ENCODE measurements around the gene RHOBTB3.

RHOBTB3 gene

DNA sequence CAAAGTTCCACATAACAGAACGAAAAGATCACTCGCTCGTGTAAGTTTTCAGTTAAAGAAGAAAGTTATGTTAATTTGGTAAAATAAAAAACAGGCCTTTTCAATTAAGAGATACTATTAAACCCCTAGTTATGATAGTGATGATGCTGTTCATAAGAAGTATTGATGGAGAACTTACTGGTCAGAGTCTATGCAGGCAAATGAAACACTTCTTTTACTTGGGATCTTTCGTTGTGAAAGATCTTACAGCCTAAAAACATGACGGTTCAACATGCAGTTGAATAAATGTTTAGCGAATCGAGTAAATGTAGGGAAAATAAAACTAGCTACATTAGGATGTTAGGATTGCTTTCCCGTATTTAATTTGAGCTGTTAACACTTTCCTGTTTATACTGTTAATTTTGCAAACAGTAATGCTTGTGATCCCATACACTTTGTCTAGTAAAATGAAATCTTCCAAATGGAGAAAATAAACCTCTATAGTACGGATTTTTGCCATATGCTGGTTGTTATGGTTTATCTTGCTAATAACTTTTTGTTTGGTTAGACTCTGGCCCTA lies 2.0 kb downstream of the RHOBTB3 start:
- DNase-seq = no peak

DNA sequence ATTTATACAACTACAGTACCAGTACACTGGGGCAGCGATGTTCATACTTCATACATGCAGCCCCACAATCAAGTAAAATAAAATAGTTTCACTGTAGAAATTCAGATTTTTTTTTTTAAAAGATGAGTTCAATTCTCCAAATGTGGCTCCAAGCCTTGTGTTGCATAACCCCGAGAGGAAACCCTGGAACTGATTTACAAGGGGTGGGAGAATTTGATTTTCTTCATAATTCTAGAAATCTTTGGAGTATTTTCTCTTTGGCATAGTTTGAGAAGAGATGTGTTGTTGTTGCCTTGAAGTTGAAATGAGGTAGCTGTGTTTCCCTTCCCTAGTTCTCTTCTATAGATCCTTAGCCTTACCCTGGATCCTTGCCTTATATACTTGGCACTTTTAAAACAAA lies 3.1 kb downstream of the RHOBTB3 start:
- DNase-seq = no peak

DNA sequence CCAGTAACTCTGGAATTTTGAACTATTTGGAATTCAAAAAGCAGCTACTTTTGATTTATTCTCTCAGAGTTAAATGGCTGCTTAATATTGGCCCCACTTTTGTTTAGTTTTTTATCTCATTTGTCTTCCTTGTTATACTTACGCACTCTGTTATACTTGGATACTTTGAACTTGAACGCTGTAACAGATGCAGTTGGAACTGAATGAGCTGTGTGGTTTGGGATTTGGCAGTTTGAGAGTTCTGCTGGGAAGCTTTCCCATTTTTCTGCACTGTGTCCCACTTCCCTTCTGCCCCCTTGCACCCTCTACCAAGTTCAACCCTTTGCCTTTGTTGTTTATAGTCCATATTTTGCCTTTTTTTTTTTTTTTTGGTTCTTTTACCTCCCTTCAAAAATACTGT lies 3.8 kb downstream of the RHOBTB3 start:
- no peak for DNase-seq

DNA sequence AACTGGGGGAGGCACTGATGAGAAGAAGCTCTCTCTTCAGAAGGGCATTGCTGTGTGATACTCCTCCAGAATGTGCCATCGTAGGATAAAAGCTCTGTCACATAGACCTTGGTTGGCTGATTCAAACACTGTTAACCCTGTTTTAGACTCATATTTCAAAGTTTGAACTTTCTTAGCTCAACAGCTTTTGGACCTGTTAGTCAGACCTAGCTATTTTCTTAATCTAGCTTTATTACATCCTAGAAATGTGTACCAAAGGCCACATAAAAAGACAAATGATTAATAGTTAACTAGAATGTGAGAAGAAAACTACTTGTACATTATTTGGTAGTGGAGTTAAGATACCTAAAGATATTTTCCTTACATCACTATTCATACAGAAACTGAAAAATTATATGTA lies 4.3 kb downstream of the RHOBTB3 start:
- no peak for DNase-seq

DNA sequence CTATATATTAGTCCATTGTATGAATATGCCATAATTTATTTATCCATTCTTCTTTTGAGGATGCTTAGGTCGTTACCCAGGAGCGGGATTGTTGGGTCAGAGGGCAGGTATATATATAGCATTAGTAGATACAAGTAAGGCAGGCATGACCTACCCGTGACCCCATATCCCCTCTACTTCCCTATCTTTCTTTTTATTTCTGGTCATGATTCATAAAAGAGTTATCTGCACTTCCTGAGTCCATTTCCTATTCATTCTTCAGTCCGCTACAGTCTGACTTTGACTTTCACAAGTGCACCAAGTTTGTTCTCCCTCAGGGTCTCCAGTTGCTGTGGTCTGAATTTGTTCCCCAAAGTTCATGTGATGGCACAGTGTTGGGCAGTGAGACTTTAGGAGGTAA lies 6.9 kb downstream of the RHOBTB3 start:
- no peak for DNase-seq

DNA sequence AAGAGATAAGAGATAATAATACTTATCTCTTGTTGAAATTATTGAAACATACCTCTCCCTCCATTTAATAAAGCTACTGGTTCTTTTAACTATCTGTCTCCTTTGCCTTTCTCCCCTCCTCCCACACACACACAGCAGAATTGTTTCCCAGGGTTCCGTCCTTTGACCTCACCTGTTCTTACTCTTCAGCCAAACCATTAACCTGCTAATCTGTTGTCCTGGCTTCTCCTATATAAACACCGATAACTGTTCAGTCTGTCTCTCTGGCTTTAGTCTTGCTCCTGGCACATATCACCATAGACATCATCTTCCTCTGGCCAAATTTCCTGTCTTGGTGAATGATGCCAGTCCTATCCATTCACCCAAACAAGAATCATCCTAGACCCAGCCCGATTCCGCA lies 7.7 kb downstream of the RHOBTB3 start:
- DNase-seq = no peak

DNA sequence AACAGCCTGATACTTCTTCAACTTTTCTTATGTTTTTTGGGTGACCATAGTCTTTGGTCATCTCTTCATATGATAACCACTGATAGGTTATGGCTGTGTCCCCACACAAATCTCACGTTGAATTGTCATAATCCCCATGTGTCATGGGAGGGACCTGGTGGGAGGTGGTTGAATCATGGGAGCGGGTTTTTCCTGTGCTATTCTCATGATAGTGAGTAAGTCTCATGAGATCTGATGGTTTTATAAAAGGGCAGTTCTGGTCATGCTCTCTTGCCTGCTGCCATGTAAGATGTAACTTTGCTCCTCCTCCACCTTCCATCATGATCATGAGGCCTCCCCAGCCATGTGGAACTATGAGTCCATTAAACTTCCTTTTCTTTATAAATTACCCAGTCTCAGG lies 8.7 kb downstream of the RHOBTB3 start:
- DNase-seq = no peak

DNA sequence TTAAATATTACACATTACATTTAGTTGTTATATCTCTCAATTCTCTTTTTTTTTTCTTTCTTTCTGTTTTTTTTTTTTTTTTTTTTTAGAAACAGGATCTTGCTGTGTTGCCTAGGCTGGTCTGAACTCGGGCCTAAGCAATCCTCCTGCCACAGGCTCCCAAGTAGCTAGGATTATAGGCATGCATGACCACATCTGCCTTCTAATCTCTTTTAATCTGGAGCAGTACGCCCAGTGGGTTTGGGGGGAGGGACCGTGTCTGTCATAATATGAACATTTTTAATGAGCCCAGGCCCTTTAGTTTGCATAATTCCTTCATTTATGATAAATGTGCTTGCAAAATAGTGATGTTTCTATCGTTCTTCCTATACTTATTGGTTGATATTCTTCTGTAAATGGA lies 10.3 kb downstream of the RHOBTB3 start:
- DNase-seq = no peak

DNA sequence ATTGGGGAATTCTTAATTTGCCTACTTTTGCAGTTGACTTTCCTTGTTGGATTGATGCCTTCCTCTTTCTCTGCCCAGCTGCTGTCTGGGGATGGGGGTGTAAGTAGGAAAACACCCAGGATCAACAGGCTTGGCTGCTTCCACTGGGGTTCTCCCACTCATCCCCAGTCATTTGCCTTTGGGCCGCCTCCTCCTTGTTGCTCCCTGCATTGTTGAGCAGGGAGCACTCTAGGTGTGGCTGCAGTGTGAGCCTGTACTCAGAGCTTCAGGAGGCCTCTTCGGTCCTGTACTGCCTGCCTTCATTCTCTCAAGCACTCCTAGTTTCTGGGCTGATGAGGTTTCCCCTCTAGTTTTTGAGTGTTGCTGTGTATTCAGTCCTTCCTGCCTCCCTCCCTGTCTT lies 12.1 kb downstream of the RHOBTB3 start:
- no peak for DNase-seq

DNA sequence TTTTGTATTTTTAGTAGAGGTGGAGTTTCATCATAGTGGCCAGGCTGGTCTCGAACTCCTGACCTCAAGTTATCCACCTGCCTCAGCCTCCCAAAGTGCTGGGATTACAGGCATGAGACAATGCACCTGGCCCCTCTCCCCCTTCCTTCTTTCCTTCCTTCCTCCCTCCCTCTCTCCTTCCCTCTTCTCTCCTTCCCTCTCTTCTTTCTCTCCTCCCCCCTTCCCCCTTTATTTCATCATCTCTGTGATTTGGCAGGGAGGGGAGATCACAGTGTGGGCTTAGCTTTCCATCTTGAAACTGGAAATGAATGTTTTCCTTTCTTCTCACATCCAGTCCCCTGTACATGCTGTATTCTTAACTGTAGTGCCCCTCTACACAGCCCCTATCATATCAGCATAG lies 12.7 kb downstream of the RHOBTB3 start:
- DNase-seq = no peak

DNA sequence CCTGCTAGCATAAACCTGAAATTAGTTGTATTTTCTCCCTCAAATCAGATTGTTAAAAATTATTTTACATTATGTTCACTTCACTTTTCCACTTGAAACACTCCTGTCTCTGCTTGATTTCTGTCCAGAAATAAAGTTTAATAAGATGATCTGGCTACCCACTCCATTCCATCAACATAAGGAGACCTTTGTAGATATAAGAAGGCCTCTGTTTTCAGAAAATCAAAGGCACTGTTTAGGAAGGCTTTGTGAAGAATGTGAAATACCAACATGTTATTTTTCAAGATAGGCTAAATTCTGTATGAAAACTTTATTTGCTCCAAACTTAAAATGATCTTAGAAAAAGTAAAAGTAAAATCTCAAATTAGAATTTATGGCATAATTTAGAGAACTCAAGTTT lies 15.1 kb downstream of the RHOBTB3 start:
- DNase-seq = no peak

DNA sequence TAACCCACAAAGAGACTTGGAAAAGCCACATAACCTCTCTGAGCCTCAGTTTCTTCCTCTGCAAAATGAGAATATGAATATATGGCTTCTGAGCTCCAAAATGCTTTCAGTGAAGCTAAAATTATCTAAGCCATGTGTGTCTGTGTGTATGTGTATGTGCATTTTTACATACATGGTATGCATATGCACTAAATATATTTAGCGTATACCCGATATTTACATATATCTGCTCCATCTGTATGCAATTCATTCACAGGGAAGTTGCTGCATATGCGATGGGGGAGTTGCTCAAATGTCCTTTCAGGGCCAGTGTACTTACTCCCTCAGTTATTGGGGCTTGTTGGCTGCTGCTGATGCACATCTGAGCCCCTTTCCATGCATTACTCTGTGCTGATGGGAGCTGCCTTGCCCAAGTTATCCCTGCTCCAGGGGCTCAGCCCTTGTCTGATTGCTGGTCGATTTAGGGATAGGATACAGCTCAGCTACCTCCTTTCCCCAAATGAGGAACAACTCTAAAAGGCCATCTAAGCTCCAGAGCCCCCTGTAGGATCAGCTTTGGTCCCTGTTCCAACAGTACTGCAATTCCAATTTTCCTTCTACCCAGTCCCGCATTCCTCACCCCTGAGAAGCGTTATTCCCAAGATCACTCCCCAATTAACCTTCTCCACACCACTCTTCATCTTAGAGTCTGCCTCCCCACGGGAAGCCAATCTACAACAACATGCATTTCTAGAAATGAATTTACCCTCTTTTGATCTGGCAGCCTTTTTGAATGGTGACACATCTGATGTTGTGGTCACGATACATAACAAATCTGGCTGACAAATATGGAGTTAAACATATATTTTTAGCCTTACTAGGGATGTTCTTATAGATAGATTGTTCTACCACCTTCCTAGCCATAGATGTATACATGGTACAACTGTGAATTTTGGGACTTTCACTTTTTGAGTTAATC lies 15.9 kb downstream of the RHOBTB3 start:
- peak; percentile 46 for DNase-seq

DNA sequence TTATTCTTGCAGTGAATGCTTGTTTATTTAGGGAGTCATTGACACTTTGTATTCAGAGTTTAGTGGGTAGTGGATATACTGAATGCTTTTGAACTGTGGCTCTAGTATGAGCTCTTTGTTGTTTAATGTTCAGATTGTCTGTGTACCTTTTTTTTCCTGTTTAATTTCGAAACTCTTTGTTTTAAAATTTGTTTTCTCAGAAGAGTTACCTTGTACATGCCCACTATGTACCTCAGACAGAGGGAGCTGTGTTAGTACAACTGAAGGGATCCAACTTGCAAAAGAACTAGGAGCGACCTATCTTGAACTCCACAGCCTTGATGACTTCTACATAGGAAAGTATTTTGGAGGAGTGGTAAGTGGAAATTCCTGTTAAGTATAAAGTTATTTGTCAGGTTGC lies 17.0 kb downstream of the RHOBTB3 start:
- no peak for DNase-seq

DNA sequence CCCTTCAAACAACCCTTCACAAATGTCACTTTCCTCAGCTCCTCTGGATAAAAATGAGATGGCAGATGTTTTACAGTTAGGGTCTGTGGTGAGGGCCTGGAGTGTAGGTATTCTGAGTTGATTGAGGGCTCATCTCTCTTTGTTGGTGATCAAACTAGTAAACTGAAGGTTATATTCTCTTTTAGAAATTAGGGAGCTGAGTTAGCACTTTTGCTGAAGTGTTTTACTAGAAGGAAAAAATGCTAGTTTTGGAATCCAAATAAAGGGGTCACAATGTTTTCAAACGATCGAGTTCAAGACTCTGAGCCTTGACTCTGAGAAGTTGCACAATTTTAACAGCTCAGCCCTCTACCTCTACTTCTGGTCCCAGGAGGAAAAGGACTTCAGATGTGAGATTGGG lies 23.4 kb downstream of the RHOBTB3 start:
- no peak for DNase-seq

DNA sequence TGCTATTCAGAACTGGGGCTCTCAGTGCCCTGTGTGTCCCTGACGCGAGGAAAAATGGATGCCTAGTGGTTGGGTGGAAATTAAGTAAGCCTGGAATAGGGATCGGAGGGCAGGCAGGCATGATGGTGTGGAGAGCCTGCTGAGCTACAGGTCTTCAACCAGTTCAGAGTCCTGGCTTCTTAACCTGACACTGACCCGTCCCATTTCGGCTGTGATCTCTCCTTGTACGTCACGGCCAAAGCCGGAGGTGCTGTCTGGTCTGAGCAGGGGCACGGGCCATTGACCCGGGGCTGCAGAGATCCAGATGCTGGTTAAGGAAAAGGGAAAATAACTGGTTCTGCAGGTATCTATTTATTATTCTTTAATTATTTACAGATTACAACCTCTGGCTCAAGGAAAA lies 27.9 kb downstream of the RHOBTB3 start:
- DNase-seq = no peak

DNA sequence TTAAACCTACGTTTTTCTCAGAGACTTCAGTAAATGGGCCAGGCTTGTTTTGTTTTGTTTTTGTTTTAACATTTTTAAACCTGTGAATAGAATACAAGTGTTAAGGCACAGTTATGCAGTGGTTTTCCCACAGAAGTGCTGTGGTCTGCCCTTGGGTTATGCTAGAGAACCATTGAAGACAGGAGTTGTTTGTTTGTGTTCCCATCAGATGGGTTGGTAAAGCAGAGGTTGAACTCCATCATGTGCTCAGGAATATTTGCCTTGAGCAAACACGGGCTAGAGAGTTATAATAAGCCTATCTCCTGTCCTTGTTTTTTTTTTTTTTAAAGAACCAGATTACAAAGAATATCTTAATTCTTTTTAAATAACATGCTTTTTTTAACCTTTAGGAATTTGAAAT lies 28.5 kb downstream of the RHOBTB3 start:
- peak; percentile 46 for DNase-seq

DNA sequence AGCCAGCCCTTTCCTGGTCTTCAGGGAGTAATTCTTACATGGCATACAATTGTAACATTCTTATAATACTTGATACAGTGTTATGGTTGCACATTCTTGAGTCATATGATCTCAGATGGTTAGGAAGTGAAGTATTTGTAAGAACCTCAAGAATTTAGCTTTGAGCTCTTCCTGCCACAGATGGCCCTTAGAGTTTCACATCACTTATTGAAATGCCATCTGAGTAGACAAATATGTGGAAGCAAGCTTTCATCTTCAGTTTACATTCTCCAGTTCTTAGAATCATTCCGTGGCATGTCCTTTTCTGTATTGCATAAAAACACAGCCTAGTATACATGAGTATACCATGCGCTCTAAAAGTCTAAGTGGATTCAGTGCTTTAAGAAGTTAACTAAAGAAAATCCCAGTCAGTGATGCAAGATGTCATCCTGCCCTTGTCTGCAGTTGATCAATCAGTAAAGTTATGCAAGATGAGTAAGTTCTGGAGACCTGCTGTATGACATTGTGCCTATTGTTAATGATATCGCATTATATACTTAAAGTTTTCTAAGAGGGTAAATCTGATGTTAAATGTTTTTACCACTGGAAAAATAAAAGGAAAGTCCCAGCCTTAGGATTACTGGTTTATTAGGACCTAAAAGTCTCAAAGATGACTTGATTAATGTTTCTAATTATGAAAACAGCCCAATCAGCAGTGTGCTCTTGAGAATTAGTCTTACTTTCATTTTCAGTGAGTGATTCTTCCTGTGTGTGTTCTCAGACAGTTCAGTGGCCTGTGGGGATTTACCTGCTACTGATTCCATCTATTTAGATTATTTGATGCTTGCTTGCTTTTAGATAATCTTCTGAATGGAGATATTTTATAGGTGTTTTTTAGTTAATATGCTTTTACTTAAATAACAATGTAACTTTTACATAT lies 29.4 kb downstream of the RHOBTB3 start:
- DNase-seq = peak; percentile 98

DNA sequence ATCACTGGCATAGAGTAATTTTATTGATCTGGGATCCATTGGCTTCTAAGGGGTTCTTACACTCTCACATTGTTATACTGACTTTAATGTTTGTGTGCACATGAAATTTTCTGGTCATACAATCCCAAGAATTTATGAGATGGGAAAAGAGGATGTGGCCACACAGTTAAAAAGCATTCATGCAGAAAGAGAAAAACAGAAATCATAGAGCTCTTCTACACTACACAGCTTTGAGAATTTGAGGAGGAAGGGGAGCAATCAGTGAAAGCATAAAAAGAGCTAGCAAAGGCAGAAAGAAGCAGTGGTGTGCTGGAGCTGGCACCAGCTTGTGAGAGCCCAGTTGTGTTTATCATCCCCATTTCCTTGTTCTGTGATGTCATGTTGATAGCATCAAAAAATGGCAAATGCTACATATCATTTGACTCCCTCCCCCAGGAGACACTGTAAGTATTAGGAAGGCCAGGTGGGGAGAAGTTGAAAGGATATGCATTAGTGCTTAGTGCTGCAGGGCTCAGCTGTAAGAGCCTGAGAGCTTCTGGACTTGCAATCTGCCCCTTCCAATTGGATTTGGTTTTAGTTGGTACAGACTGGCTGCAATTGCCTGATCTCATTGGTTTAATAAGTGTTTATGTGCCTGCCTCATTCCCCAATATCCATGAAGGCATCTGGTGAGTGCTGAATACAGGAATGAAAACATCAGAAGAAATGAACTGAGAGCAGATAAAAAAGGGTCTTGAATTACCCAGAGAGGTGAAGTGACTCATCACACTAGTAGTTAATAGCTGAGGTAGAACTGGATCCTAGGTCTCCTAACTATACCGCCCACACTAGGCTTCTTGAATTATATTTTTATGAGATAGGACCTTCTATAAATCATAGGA lies 30.9 kb downstream of the RHOBTB3 start:
- peak; percentile 22 for DNase-seq

DNA sequence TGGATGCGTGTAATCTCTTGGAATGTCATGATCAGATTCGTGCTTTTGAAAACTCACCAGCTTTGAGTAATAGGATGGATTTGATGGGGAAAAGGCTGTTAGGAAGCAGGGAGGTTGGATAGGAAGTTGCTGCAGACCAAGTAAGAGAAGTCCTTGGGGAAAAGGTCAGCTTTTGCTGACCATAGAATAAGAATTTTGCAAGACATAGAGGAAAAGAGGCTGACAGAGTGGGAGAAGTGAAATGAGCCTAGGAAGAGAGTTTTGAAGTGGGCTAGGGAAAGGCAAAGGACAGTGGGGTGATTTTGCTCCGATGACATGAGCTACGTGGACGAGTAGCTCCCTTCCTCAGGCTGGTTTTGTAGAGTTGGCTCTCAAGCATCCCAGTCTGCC lies 31.5 kb downstream of the RHOBTB3 start:
- no peak for DNase-seq

DNA sequence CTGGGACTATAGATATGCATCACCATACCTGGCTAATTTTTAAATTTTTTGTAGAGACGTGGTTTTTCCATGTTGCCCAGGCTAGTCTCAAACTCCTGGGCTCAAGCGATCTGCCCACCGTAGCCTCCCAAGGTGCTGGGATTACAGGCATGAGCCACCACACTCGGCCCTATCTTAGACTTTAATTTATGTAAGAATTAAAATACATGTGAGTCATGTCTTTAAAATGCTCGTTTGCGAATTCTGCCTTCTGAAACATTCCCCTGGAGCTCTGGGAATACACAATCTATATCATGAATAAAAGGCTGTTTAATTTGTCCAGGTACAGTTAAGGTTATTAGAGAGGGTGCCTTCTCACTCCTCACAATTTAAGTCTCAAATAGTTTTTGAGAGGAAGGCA lies 32.8 kb downstream of the RHOBTB3 start:
- DNase-seq = no peak

DNA sequence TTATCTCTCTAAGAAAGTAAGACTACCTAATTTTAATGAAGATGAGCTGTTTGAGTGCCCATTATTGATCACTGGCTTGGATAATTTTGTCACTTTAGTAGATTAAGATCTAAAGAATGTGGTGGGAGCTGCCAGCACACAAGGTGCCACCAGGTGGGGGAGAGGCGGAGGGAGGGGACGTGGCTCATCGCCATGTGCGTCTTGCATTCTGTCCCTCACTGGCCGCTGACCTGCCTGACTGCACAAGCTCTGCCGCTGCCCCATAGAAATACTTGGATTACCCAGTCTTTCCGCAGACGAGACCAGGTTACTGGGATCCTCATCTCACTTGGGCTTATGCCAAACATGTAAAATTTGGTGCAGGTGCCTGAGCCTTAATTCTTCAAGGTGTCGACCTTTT lies 37.6 kb downstream of the RHOBTB3 start:
- DNase-seq = no peak
